Stimulated activated naive B cell treated with anti-CD40 and anti-IgM and Interleukin-4, amounts not matched to agents 10 μg/mL and 1 μg/mL and 100 μg/mL, for 72 hours (primary cell): Measurements from ENCODE around the gene CFAP97.

Experiments
- ATAC-seq, 2 donors: fragments of 150-1000 bp; cut with Tn5 transposase; replicated peaks; 2 replicates each; pipeline ENCODE4 v1.10.0; 2021; ENCODE audit warnings: moderate library complexity in 1 of 2
- DNase-seq: peaks from one replicate; pipeline ENCODE4 v3.0.0; 2021
- H3K27ac Mint-ChIP-seq: one replicate; pipeline ENCODE4 v1.8.0; 2022; ENCODE audit warnings: mild to moderate bottlenecking, mixed read lengths
- H3K27me3 Mint-ChIP-seq, 2 donors: one replicate each; pipeline ENCODE4 v1.8.0; 2022; ENCODE audit warnings: mixed read lengths in 2 of 2
- H3K36me3 Mint-ChIP-seq, 2 donors: one replicate each; pipeline ENCODE4 v1.8.0; 2022; ENCODE audit warnings: mixed read lengths in 2 of 2, mild to moderate bottlenecking in 1 of 2
- H3K4me1 Mint-ChIP-seq, 2 donors: one replicate each; pipeline ENCODE4 v1.8.0; 2022; ENCODE audit warnings: mixed read lengths in 2 of 2, mild to moderate bottlenecking in 1 of 2
- H3K4me3 Mint-ChIP-seq, 2 donors: one replicate each; pipeline ENCODE4 v1.8.0; 2022; ENCODE audit warnings: mild to moderate bottlenecking in 2 of 2, mixed read lengths in 2 of 2, moderate library complexity in 1 of 2
- H3K9me3 Mint-ChIP-seq, 2 donors: one replicate each; pipeline ENCODE4 v1.8.0; 2022; ENCODE audit warnings: mixed read lengths in 2 of 2, mild to moderate bottlenecking in 1 of 2

Gene CFAP97

DNA sequence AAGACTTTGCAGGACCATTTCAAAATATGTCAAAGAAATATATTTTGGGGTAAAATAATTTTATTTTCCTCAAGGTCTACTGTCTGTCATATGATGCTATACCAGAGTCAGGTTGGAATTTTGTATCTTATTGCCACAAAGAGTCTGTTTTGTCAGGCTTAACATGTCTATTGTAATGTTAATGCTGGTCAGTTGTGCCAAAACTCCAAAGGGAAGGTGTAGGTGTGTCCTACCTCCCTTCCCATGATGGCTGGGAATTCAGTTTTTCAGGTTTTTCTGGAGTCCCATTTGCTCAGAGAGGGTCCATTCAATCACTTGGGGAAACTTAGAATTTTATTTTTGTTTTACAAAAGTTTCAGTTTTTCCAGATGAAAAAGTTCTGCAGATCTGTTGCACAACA, 94.1 kb downstream of the CFAP97 start:
- H3K27ac Mint-ChIP-seq, result no peak overlapping the region
- peaks cover 0 to 1% of the 10 kb centered on the region in 2 donors for H3K4me1 Mint-ChIP-seq
- no peaks in the 10 kb centered on the region for H3K36me3 Mint-ChIP-seq
- DNase-seq (no peak), ATAC-seq (no peak)
- peaks cover 23 to 38% of the 10 kb centered on the region in 2 donors for H3K27me3 Mint-ChIP-seq
- no peak overlapping the region for H3K4me3 Mint-ChIP-seq
- H3K9me3 Mint-ChIP-seq, result no peaks in the 10 kb centered on the region
